ENCODE measurements around the gene LRP2BP. TPM values are rescaled to one million over a fixed set of nuclear protein-coding genes. Genes with fewer than 3 reads are reported as not detected.

The LRP2BP gene
- total RNA-seq, 1 experiment from 2014 or later: 0.20 TPM

DNA sequence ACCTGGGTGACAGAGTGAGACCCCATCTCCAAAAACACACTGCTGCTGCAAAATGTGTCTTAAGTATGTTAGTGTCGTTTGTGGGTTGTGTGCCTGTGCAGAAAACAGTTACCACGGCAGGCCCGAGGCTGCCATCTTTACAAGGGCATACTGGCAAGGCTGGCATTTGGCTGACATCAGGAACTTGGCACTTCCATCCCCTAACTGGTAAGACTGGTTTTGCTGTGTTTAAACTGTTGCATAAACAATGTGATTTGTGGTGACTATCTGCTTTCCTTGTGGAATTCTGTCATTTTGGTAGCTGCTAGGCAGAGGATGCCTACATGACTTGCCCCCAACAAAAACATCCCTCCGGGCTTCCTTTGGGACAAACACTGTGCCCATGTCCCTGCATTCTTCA, 12.3 kb downstream of the LRP2BP start:
- TF ChIP-seq CTCF (IDR thresholded peaks at IDR 0.05; ENCODE audit: insufficient read depth in 1 of 2, low read depth in 1 of 2, low read length in 1 of 2, severe bottlenecking in 1 of 2, unreplicated experiment in 1 of 2): no peak
- POLR2A ChIA-PET: interaction anchor here (1.9 kb wide), 1 partner anchor 13 kb away, joined by 5 read pairs; the partner anchor contains the start of gene ANKRD37
- no peak overlapping the region for H3K4me3 Mint-ChIP-seq (ENCODE audit: unreplicated experiment)

GRCh38 chr4:185382754-185383153, 13.0 kb downstream of the LRP2BP start:
- no peaks in the 10 kb centered on the region for H3K4me1 Mint-ChIP-seq (ENCODE audit: low read depth, unreplicated experiment)
- ChIA-PET CTCF (no interaction called here), POLR2A (no interaction called here)
- Histone ChIP-seq H3K4me1 (peaks cover 4% of the 10 kb centered on the region; the same call in 1 of the 2 replicates), H3K4me3 (ENCODE audit: low read depth, low read length) (no peak overlapping the region), H3K27me3 (replicated peaks; ENCODE audit: control insufficient read depth, insufficient read depth, low read length) (no peaks in the 10 kb centered on the region), H3K9me3 (no peaks in the 10 kb centered on the region), H3K36me3 (ENCODE audit: control insufficient read depth, insufficient read depth, low read length) (no peaks in the 10 kb centered on the region)
- H3K4me3 Mint-ChIP-seq (ENCODE audit: unreplicated experiment): no peak overlapping the region
- no peak for TF ChIP-seq CTCF (IDR thresholded peaks at IDR 0.05; ENCODE audit: insufficient read depth in 1 of 2, low read depth in 1 of 2, low read length in 1 of 2, severe bottlenecking in 1 of 2, unreplicated experiment in 1 of 2)
- no peak for DNase-seq
- BruUV-seq (replicated peaks): no TSS peak
- H3K27me3 Mint-ChIP-seq (ENCODE audit: insufficient read depth, unreplicated experiment): no peaks in the 10 kb centered on the region
- intact Hi-C loops (cut with micrococcal nuclease; ENCODE audit: unreplicated experiment): no loop called here
- no peaks in the 10 kb centered on the region for H3K36me3 Mint-ChIP-seq (ENCODE audit: insufficient read depth, unreplicated experiment)
- H3K9me3 Mint-ChIP-seq (ENCODE audit: unreplicated experiment): no peaks in the 10 kb centered on the region
- no peak overlapping the region for H3K27ac Mint-ChIP-seq (ENCODE audit: unreplicated experiment)

More for the DNA sequence above, 12.3 kb downstream of the LRP2BP start:
- CTCF ChIA-PET: no interaction called here
- BruUV-seq (replicated peaks): no TSS peak
- intact Hi-C loops (cut with micrococcal nuclease; ENCODE audit: unreplicated experiment): no loop called here
- H3K4me1 Mint-ChIP-seq (ENCODE audit: low read depth, unreplicated experiment): no peaks in the 10 kb centered on the region
- no peaks in the 10 kb centered on the region for H3K9me3 Mint-ChIP-seq (ENCODE audit: unreplicated experiment)
- peaks cover 4% of the 10 kb centered on the region; the same call in 1 of the 2 replicates for H3K4me1 ChIP-seq
- H3K27me3 ChIP-seq (replicated peaks; ENCODE audit: control insufficient read depth, insufficient read depth, low read length): no peaks in the 10 kb centered on the region
- DNase-seq: no peak
- H3K4me3 ChIP-seq (ENCODE audit: low read depth, low read length): no peak overlapping the region
- no peaks in the 10 kb centered on the region for H3K9me3 ChIP-seq
- no peaks in the 10 kb centered on the region for H3K36me3 ChIP-seq (ENCODE audit: control insufficient read depth, insufficient read depth, low read length)
- no peak overlapping the region for H3K27ac Mint-ChIP-seq (ENCODE audit: unreplicated experiment)
- H3K27me3 Mint-ChIP-seq (ENCODE audit: insufficient read depth, unreplicated experiment): no peaks in the 10 kb centered on the region
- no peaks in the 10 kb centered on the region for H3K36me3 Mint-ChIP-seq (ENCODE audit: insufficient read depth, unreplicated experiment)

GRCh38 chr4:185381288-185382196, 14.2 kb downstream of the LRP2BP start:
- no peak for DNase-seq
- CTCF ChIA-PET: no interaction called here
- no peaks in the 10 kb centered on the region for H3K4me1 Mint-ChIP-seq (ENCODE audit: low read depth, unreplicated experiment)
- H3K4me1 ChIP-seq: peaks cover 4% of the 10 kb centered on the region; the same call in 1 of the 2 replicates
- no peaks in the 10 kb centered on the region for H3K27me3 Mint-ChIP-seq (ENCODE audit: insufficient read depth, unreplicated experiment)
- H3K9me3 ChIP-seq: no peaks in the 10 kb centered on the region
- no peaks in the 10 kb centered on the region for H3K36me3 ChIP-seq (ENCODE audit: control insufficient read depth, insufficient read depth, low read length)
- BruUV-seq (replicated peaks): no TSS peak
- POLR2A ChIA-PET: interaction anchor here (0.6 kb wide), 1 partner anchor 10 kb away, joined by 11 read pairs; no protein-coding TSS in a partner anchor
- TF ChIP-seq CTCF (IDR thresholded peaks at IDR 0.05; ENCODE audit: insufficient read depth in 1 of 2, low read depth in 1 of 2, low read length in 1 of 2, severe bottlenecking in 1 of 2, unreplicated experiment in 1 of 2): no peak
- H3K27me3 ChIP-seq (replicated peaks; ENCODE audit: control insufficient read depth, insufficient read depth, low read length): no peaks in the 10 kb centered on the region
- H3K27ac Mint-ChIP-seq (ENCODE audit: unreplicated experiment): no peak overlapping the region
- H3K4me3 ChIP-seq (ENCODE audit: low read depth, low read length): no peak overlapping the region
- H3K4me3 Mint-ChIP-seq (ENCODE audit: unreplicated experiment): no peak overlapping the region
- no peaks in the 10 kb centered on the region for H3K36me3 Mint-ChIP-seq (ENCODE audit: insufficient read depth, unreplicated experiment)
- H3K9me3 Mint-ChIP-seq (ENCODE audit: unreplicated experiment): no peaks in the 10 kb centered on the region
- intact Hi-C loops (cut with micrococcal nuclease; ENCODE audit: unreplicated experiment): no loop called here
